GM12878 (cell line): ENCODE data around the gene ZNF507. TPM values are rescaled to one million over a fixed set of nuclear protein-coding genes. Genes with fewer than 3 reads are reported as not detected.

Source experiments
- ATAC-seq: fragments of 200-7000 bp; cut with Tn5 transposase; 3 replicates; pipeline ENCODE4 v1.9.1; 2020; ENCODE audit warnings: mild to moderate bottlenecking, moderate library complexity
- BruUV-seq: library from RNA; stranded (reverse); fragments of 400-500 nt; replicated peaks from 2 replicates; lab custom pipeline; 2021; lab: Mats Ljungman, UMichigan
- CTCF ChIA-PET: fragments of 300-600 bp; sonication (Branson Sonifier 250); formaldehyde crosslinking; extraction: SDS; loops from one replicate; lab custom pipeline; 2021; ENCODE audit warnings: inconsistent platforms; lab: Yijun Ruan, JAX
- POLR2A ChIA-PET: fragments of 350-600 bp; formaldehyde crosslinking; extraction: SDS; loops from one replicate; lab custom pipeline; 2021; ENCODE audit warnings: inconsistent platforms; lab: Charles Lee
- RAD21 ChIA-PET: fragments of 300-600 bp; sonication (Branson Sonifier 250); formaldehyde crosslinking; loops from one replicate; lab custom pipeline; 2023; ENCODE audit warnings: antibody characterized with exemption; ENCODE audit not compliant: unreplicated experiment; lab: Charles Lee
- SMC1A ChIA-PET: fragments of 300-600 bp; sonication (Branson Sonifier 250); formaldehyde crosslinking; loops from one replicate; lab custom pipeline; 2023; ENCODE audit not compliant: unreplicated experiment, uncharacterized antibody; lab: Charles Lee
- DNase-seq: peaks from one replicate; pipeline ENCODE4 v3.0.0-alpha.2; 2011; ENCODE audit warnings: low read depth, low spot score
- FAIRE-seq: peaks from 3 replicates; lab custom pipeline; 2011; peaks lifted over from hg19 to GRCh38; lab: Jason Lieb, UNC
- H2AFZ ChIP-seq: 2 replicates; pipeline ENCODE4 v1.6.0; 2011; ENCODE audit warnings: low read depth, low read length, control low read depth; ENCODE audit not compliant: control insufficient read depth
- H3K27ac ChIP-seq: 2 replicates; pipeline ENCODE4 v1.5.1; 2011; ENCODE audit warnings: control low read depth; ENCODE audit not compliant: control insufficient read depth, insufficient read depth
- H3K27me3 ChIP-seq, 2 experiments: replicated peaks in 1 of 2; 2 replicates each; pipeline versions ENCODE4 v1.6.0 to v1.6.1; 2011; ENCODE audit warnings: low read length in 1 of 2; ENCODE audit not compliant: control insufficient read depth in 2 of 2, insufficient read depth in 2 of 2
- H3K36me3 ChIP-seq, 2 experiments: 2 replicates each; pipeline ENCODE4 v1.5.1; 2011; ENCODE audit warnings: low read length in 1 of 2; ENCODE audit not compliant: control insufficient read depth in 2 of 2, insufficient read depth in 2 of 2
- H3K4me1 ChIP-seq: 2 replicates; pipeline ENCODE4 v1.6.1; 2011; ENCODE audit warnings: mild to moderate bottlenecking, low read length, moderate library complexity, mixed read lengths; ENCODE audit not compliant: control insufficient read depth, insufficient read depth
- H3K4me2 ChIP-seq: 2 replicates; pipeline ENCODE4 v1.6.0; 2011; ENCODE audit warnings: control low read depth; ENCODE audit not compliant: control insufficient read depth, insufficient read depth
- H3K4me3 ChIP-seq: fragments of 200-600 bp; sonication (generic); 2 replicates; pipeline ENCODE4 v1.5.1; 2016
- H3K79me2 ChIP-seq: 2 replicates; pipeline ENCODE4 v1.6.0; 2011; ENCODE audit warnings: low read length; ENCODE audit not compliant: control insufficient read depth, insufficient read depth
- H3K9ac ChIP-seq: 2 replicates; pipeline ENCODE4 v1.8.0; 2011; ENCODE audit warnings: low read length, control low read depth, mixed read lengths; ENCODE audit not compliant: control insufficient read depth, insufficient read depth
- H3K9me3 ChIP-seq: replicated peaks from 3 replicates; pipeline ENCODE4 v1.5.1; 2011; ENCODE audit warnings: mild to moderate bottlenecking, low read length; ENCODE audit not compliant: control insufficient read depth, insufficient read depth
- H4K20me1 ChIP-seq: 2 replicates; pipeline ENCODE4 v1.6.0; 2011; ENCODE audit not compliant: control insufficient read depth, insufficient read depth
- ATF2 ChIP-seq: IDR thresholded peaks from 2 replicates; pipeline ENCODE4 v1.6.1; 2012; ENCODE audit warnings: low read length, inconsistent platforms
- BHLHE40 ChIP-seq, 2 experiments: fragments of 450-650 bp in 1 of 2; IDR thresholded peaks; 2 replicates each; pipeline ENCODE4 v1.6.1; 2011 to 2017; ENCODE audit warnings: low read depth in 2 of 2, borderline replicate concordance in 1 of 2, improper control_type of control experiment in 1 of 2, low read length in 1 of 2, mild to moderate bottlenecking in 1 of 2
- BRCA1 ChIP-seq: IDR thresholded peaks from 2 replicates; pipeline ENCODE4 v1.6.1; 2011; ENCODE audit warnings: low read depth, low read length, improper control_type of control experiment
- CEBPB ChIP-seq, 2 experiments: fragments of 150-350 bp in 1 of 2; IDR thresholded peaks; 2 replicates each; pipeline ENCODE4 v1.6.1; 2012 to 2014; ENCODE audit warnings: low read depth in 2 of 2, low read length in 2 of 2, borderline replicate concordance in 1 of 2, inconsistent platforms in 1 of 2
- CREM ChIP-seq: IDR thresholded peaks from 2 replicates; pipeline ENCODE4 v1.6.1; 2014; ENCODE audit warnings: antibody characterized with exemption, low read depth
- E2F4 ChIP-seq: IDR thresholded peaks from 2 replicates; pipeline ENCODE4 v1.6.1; 2012; ENCODE audit warnings: low read depth, low read length, improper control_type of control experiment
- ESRRA ChIP-seq: IDR thresholded peaks from 2 replicates; pipeline ENCODE4 v1.6.1; 2012; ENCODE audit warnings: mild to moderate bottlenecking, low read length, improper control_type of control experiment
- GABPA ChIP-seq: IDR thresholded peaks from 2 replicates; pipeline ENCODE4 v1.6.1; 2014; ENCODE audit warnings: antibody characterized with exemption, low read depth, mild to moderate bottlenecking, inconsistent platforms
- HDGF ChIP-seq: fragments of 450-650 bp; IDR thresholded peaks from 2 replicates; pipeline ENCODE4 v1.6.1; 2016; ENCODE audit warnings: antibody characterized with exemption
- JUNB ChIP-seq: IDR thresholded peaks from 2 replicates; pipeline ENCODE4 v1.6.1; 2016; ENCODE audit warnings: antibody characterized with exemption, mild to moderate bottlenecking
- MXI1 ChIP-seq: fragments of 150-350 bp; IDR thresholded peaks from 2 replicates; pipeline ENCODE4 v1.6.1; 2011; ENCODE audit warnings: low read depth, mild to moderate bottlenecking, inconsistent platforms, low read length, improper control_type of control experiment
- NBN ChIP-seq: fragments of 450-650 bp; IDR thresholded peaks from 2 replicates; pipeline ENCODE4 v1.6.1; 2016
- NFIC ChIP-seq: IDR thresholded peaks from 2 replicates; pipeline ENCODE4 v1.6.1; 2012; ENCODE audit warnings: low read depth, mild to moderate bottlenecking, inconsistent platforms, low read length, moderate library complexity
- PAX5 ChIP-seq: IDR thresholded peaks from 2 replicates; pipeline ENCODE4 v1.6.1; 2011; ENCODE audit warnings: low read depth, low read length, borderline replicate concordance
- POLR2AphosphoS2 ChIP-seq: IDR thresholded peaks from 2 replicates; pipeline ENCODE4 v1.6.1; 2011; ENCODE audit warnings: low read depth, mild to moderate bottlenecking, low read length, improper control_type of control experiment, moderate library complexity
- POU2F2 ChIP-seq: IDR thresholded peaks from 3 replicates; pipeline ENCODE4 v1.6.1; 2011; ENCODE audit warnings: low read depth, mild to moderate bottlenecking, low read length, borderline replicate concordance
- RBBP5 ChIP-seq: fragments of 200-600 bp; sonication (generic); conservative IDR thresholded peaks from 2 replicates; pipeline ENCODE4 v1.6.1; 2016
- RCOR1 ChIP-seq: conservative IDR thresholded peaks from 2 replicates; pipeline ENCODE4 v1.6.1; 2012; ENCODE audit warnings: low read depth, low read length, improper control_type of control experiment
- SPI1 ChIP-seq: IDR thresholded peaks from 2 replicates; pipeline ENCODE4 v1.6.1; 2011; ENCODE audit warnings: low read depth, mild to moderate bottlenecking, low read length, moderate library complexity, borderline replicate concordance; ENCODE audit not compliant: insufficient read depth
- WGBS: methylation state at CpG from one replicate; pipeline ENCODE4 v1.1.6; 2016; ENCODE audit warnings: low lambda C conversion rate; ENCODE audit not compliant: insufficient replicate concordance, insufficient coverage; ENCODE audit errors: missing lambda C conversion rate; 5-methylcytosine and 5-hydroxymethylcytosine counted together
- in situ Hi-C: fragments of 300-500 bp; cut with MboI; formaldehyde crosslinking; loops from 9 replicates; pipeline ENCODE4 v1.14.3; 2018; ENCODE audit warnings: mixed read lengths
- intact Hi-C: fragments of 100-400 bp; cut with micrococcal nuclease; formaldehyde crosslinking; loops from one replicate; pipeline ENCODE4 v1.14.2; 2022; ENCODE audit not compliant: unreplicated experiment
- polyA plus RNA-seq, 11 experiments: library from polyadenylated mRNA; depleted of rRNA in 4 of 11; unstranded in 6 of 11; stranded (reverse) in 5 of 11; fragments of >200 nt; fragmentation: Nextera tagmentation in 4 of 11; fragmentation: Illumina TruSeq in 1 of 11; extraction: Ambion mirVana in 4 of 11; extraction: Trizol in 1 of 11; gene quantifications; 1 replicate in 1 of 11; 2 replicates in 10 of 11; pipeline versions ENCODE4 v1.2.1 to v1.2.3, GENCODE V29; 2011 to 2016; ENCODE audit warnings: inconsistent platforms in 2 of 11, missing spikeins in 2 of 11, low read depth in 1 of 11
- total RNA-seq, 4 experiments: library from RNA; depleted of rRNA in 3 of 4; stranded (reverse); fragments of >200 nt in 3 of 4; fragmentation: Illumina TruSeq in 1 of 4; extraction: Trizol in 1 of 4; gene quantifications; 2 replicates each; pipeline versions ENCODE4 v1.2.1 to v1.2.3, GENCODE V29; 2013 to 2021

ZNF507 gene
- total and polyA plus RNA-seq, 10 of the 15 experiments (the other 5 are each of a cell fraction or from before 2014, with no cell fraction given) = 2.3 to 18.4 (median 10.1) TPM

GRCh38 chr19:32415669-32416068, 70.3 kb downstream of the ZNF507 start (continued):
- TF ChIP-seq NFIC = no peak
- no peak for TF ChIP-seq E2F4
- TF ChIP-seq ESRRA = no peak
- no peak for TF ChIP-seq BRCA1
- TF ChIP-seq JUNB = no peak
- no peak for TF ChIP-seq HDGF
- TF ChIP-seq RCOR1 = no peak
- TF ChIP-seq POLR2AphosphoS2 = no peak
- no peak for TF ChIP-seq SPI1
- TF ChIP-seq CEBPB (IDR thresholded peaks at IDR 0.05; ENCODE audit: borderline replicate concordance in 1 of 2, low read depth in 2 of 2, low read length in 2 of 2) = no peak
- TF ChIP-seq NBN = no peak
- TF ChIP-seq MXI1 = no peak
- TF ChIP-seq POU2F2 = no peak
- TF ChIP-seq, all 136 proteins: peak for 0

- ChIA-PET POLR2A (no interaction called here), RAD21 (no interaction called here)
- 96% methylated on average over 8 of the region's 8 CpGs for WGBS
- TF ChIP-seq CREM (no peak), ATF2 (no peak), PAX5 (no peak), GABPA (no peak), RBBP5 (no peak), BHLHE40 (IDR thresholded peaks at IDR 0.05; ENCODE audit: borderline replicate concordance in 1 of 2, low read depth in 2 of 2, low read length in 1 of 2) (no peak)
- TF ChIP-seq, all 136 proteins: peak for 0
- intact Hi-C loops = no loop called here
- Histone ChIP-seq H3K36me3 (no peaks in the 10 kb centered on the region; a peak in 3 of 4 replicates), H4K20me1 (no peaks in the 10 kb centered on the region), H3K9me3 (no peaks in the 10 kb centered on the region), H3K4me1 (peaks cover 3% of the 10 kb centered on the region; the same call in 1 of the 2 replicates), H3K79me2 (no peaks in the 10 kb centered on the region), H2AFZ (no peak overlapping the region), H3K4me3 (no peak overlapping the region), H3K27ac (no peak overlapping the region), H3K9ac (no peak overlapping the region), H3K27me3 (no peaks in the 10 kb centered on the region), H3K4me2 (no peak overlapping the region)
- BruUV-seq = no TSS peak
- CTCF ChIA-PET = no interaction called here
- ATAC-seq = no peak
- SMC1A ChIA-PET = no interaction called here
- in situ Hi-C loops = no loop called here
- DNase-seq = no peak
- no peak for FAIRE-seq
Observed at GRCh38 chr19:32416749-32417456, 71.5 kb downstream of the ZNF507 start.
